Effector memory CD8-positive, alpha-beta T cell (primary cell): ENCODE data around the gene APOC4.
A peak's percentile ranks its signal among the peaks of the same experiment; 100 is the strongest.

Experiments
- ATAC-seq: fragments of 150-1000 bp; cut with Tn5 transposase; replicated peaks from 2 replicates; pipeline ENCODE4 v1.10.0; 2021; ENCODE audit warnings: mild to moderate bottlenecking, moderate library complexity
- DNase-seq, 3 experiments: peaks; one replicate each; pipeline ENCODE4 v3.0.0; 2021
- H3K27ac Mint-ChIP-seq, 2 donors: one replicate each; pipeline ENCODE4 v1.8.0; 2022; ENCODE audit warnings: mild to moderate bottlenecking in 2 of 2, mixed read lengths in 2 of 2, moderate library complexity in 2 of 2
- H3K27me3 Mint-ChIP-seq, 2 donors: one replicate each; pipeline ENCODE4 v1.8.0; 2022; ENCODE audit warnings: mixed read lengths in 2 of 2
- H3K36me3 Mint-ChIP-seq: one replicate; pipeline ENCODE4 v1.8.0; 2022; ENCODE audit warnings: mild to moderate bottlenecking, moderate library complexity, mixed read lengths; ENCODE audit not compliant: insufficient read depth
- H3K4me1 Mint-ChIP-seq, 2 donors: one replicate each; pipeline ENCODE4 v1.8.0; 2022; ENCODE audit warnings: low read depth in 2 of 2, mixed read lengths in 2 of 2
- H3K4me3 Mint-ChIP-seq, 2 donors: one replicate each; pipeline ENCODE4 v1.8.0; 2022; ENCODE audit warnings: mild to moderate bottlenecking in 2 of 2, mixed read lengths in 2 of 2, moderate library complexity in 2 of 2
- H3K9me3 Mint-ChIP-seq, 2 donors: one replicate each; pipeline ENCODE4 v1.8.0; 2022; ENCODE audit warnings: mixed read lengths in 2 of 2
- total RNA-seq, 9 experiments: gene quantifications; one replicate each; lab custom pipeline; 2026; lab: John Stamatoyannopoulos, UW

Gene APOC4
- total RNA-seq: 0 reads per million in 9 experiments

- H3K36me3 Mint-ChIP-seq: peaks cover 3% of the 10 kb centered on the region
- DNase-seq (no peak), ATAC-seq (no peak)
- H3K27me3 Mint-ChIP-seq: peaks cover 6 to 23% of the 10 kb centered on the region in 2 donors
- H3K9me3 Mint-ChIP-seq: no peaks in the 10 kb centered on the region
- H3K27ac Mint-ChIP-seq: no peak within 1 kb of the TSS
- H3K4me3 Mint-ChIP-seq: no peak within 1 kb of the TSS
- H3K4me1 Mint-ChIP-seq: peaks cover 0 to 4% of the 10 kb centered on the region in 2 donors
These were observed at the start of gene APOC4 for GRCh38 chr19:44942067-44942571. Gene APOC4, plus strand, starts transcription at chr19:44942237. Its CDS starts 41 bp downstream, at chr19:44942278.

- Mint-ChIP-seq H3K4me3 (peak overlapping the region; percentile 78 to 80), H3K27me3 (no peaks in the 10 kb centered on the region), H3K4me1 (peaks cover 26 to 28% of the 10 kb centered on the region in 2 donors), H3K9me3 (no peaks in the 10 kb centered on the region), H3K36me3 (peaks cover 28% of the 10 kb centered on the region), H3K27ac (peak overlapping the region in 1 of 2 donors; percentile 60)
- ATAC-seq (no peak), DNase-seq (no peak)
These were observed 49.1 kb upstream of the APOC4 start for GRCh38 chr19:44892932-44893331.

GRCh38 chr19:44893332-44894051 is 48.5 kb upstream of the APOC4 start:
- Mint-ChIP-seq H3K36me3 (peaks cover 34% of the 10 kb centered on the region), H3K27ac (no peak overlapping the region), H3K9me3 (no peaks in the 10 kb centered on the region), H3K27me3 (no peaks in the 10 kb centered on the region), H3K4me1 (peaks cover 26 to 28% of the 10 kb centered on the region in 2 donors), H3K4me3 (peak overlapping the region; percentile 78 to 80)
- DNase-seq (no peak), ATAC-seq (no peak)

- Mint-ChIP-seq H3K27me3 (no peaks in the 10 kb centered on the region), H3K4me3 (no peak overlapping the region), H3K36me3 (peaks cover 36% of the 10 kb centered on the region), H3K4me1 (peaks cover 26 to 28% of the 10 kb centered on the region in 2 donors), H3K27ac (no peak overlapping the region), H3K9me3 (no peaks in the 10 kb centered on the region)
- ATAC-seq (no peak), DNase-seq (no peak)
These were observed 48.0 kb upstream of the APOC4 start for GRCh38 chr19:44894052-44894400.

GRCh38 chr19:44894946-44895345 is 47.1 kb upstream of the APOC4 start:
- Mint-ChIP-seq H3K27ac (peak overlapping the region in 1 of 2 donors; percentile 12), H3K9me3 (no peaks in the 10 kb centered on the region), H3K4me1 (peaks cover 24 to 27% of the 10 kb centered on the region in 2 donors), H3K27me3 (no peaks in the 10 kb centered on the region), H3K4me3 (no peak overlapping the region), H3K36me3 (peaks cover 40% of the 10 kb centered on the region)
- ATAC-seq (no peak), DNase-seq (no peak)

- Mint-ChIP-seq H3K4me1 (peaks cover 6 to 11% of the 10 kb centered on the region in 2 donors), H3K4me3 (no peak overlapping the region)
These were observed 44.2 kb upstream of the APOC4 start for GRCh38 chr19:44897835-44898234.

GRCh38 chr19:44900328-44901244 is 41.5 kb upstream of the APOC4 start:
- Mint-ChIP-seq H3K27me3 (peaks cover 0 to 11% of the 10 kb centered on the region in 2 donors), H3K9me3 (no peaks in the 10 kb centered on the region), H3K36me3 (peaks cover 38% of the 10 kb centered on the region), H3K4me1 (peaks cover 2 to 4% of the 10 kb centered on the region in 2 donors), H3K27ac (no peak overlapping the region), H3K4me3 (no peak overlapping the region)
- ATAC-seq (no peak), DNase-seq (no peak)

More at GRCh38 chr19:44897835-44898234, 44.2 kb upstream of the APOC4 start:
- no peaks in the 10 kb centered on the region for H3K27me3 Mint-ChIP-seq
- H3K27ac Mint-ChIP-seq: no peak overlapping the region
- ATAC-seq: no peak
- H3K9me3 Mint-ChIP-seq: no peaks in the 10 kb centered on the region
- peaks cover 47% of the 10 kb centered on the region for H3K36me3 Mint-ChIP-seq
- no peak for DNase-seq

- Mint-ChIP-seq H3K9me3 (no peaks in the 10 kb centered on the region), H3K36me3 (peaks cover 34% of the 10 kb centered on the region), H3K4me3 (no peak overlapping the region), H3K27me3 (peaks cover 22 to 28% of the 10 kb centered on the region in 2 donors), H3K4me1 (peaks cover 5 to 6% of the 10 kb centered on the region in 2 donors), H3K27ac (peak overlapping the region in 1 of 2 donors; percentile 26)
- ATAC-seq (peak; percentile 7), DNase-seq (no peak)
These were observed 38.8 kb upstream of the APOC4 start for GRCh38 chr19:44903216-44903601.

- H3K36me3 Mint-ChIP-seq: peaks cover 30% of the 10 kb centered on the region
- ATAC-seq (peak; percentile 80), DNase-seq (peak; percentile 70 to 79 (median 75))
- no peak overlapping the region for H3K4me3 Mint-ChIP-seq
- H3K27ac Mint-ChIP-seq: peak overlapping the region in 1 of 2 donors; percentile 26
- peaks cover 5 to 6% of the 10 kb centered on the region in 2 donors for H3K4me1 Mint-ChIP-seq
- no peaks in the 10 kb centered on the region for H3K9me3 Mint-ChIP-seq
- peaks cover 23 to 28% of the 10 kb centered on the region in 2 donors for H3K27me3 Mint-ChIP-seq
These were observed 38.2 kb upstream of the APOC4 start for GRCh38 chr19:44903602-44904425.

GRCh38 chr19:44904426-44904994 is 37.5 kb upstream of the APOC4 start:
- no peak for ATAC-seq
- H3K4me3 Mint-ChIP-seq: no peak overlapping the region
- H3K27me3 Mint-ChIP-seq: peaks cover 23 to 28% of the 10 kb centered on the region in 2 donors
- H3K4me1 Mint-ChIP-seq: peaks cover 5 to 6% of the 10 kb centered on the region in 2 donors
- no peak for DNase-seq
- H3K36me3 Mint-ChIP-seq: peaks cover 30% of the 10 kb centered on the region
- no peaks in the 10 kb centered on the region for H3K9me3 Mint-ChIP-seq
- H3K27ac Mint-ChIP-seq: no peak overlapping the region

- Mint-ChIP-seq H3K36me3 (peaks cover 19% of the 10 kb centered on the region), H3K4me3 (peak within 1 kb of the TSS in 1 of 2 donors; percentile 25), H3K4me1 (peaks cover 5 to 6% of the 10 kb centered on the region in 2 donors), H3K9me3 (no peaks in the 10 kb centered on the region), H3K27me3 (peaks cover 23 to 28% of the 10 kb centered on the region in 2 donors), H3K27ac (no peak within 1 kb of the TSS)
- no peak for ATAC-seq
- no peak for DNase-seq
These were observed 36.4 kb upstream of the APOC4 start, which contains the start of gene APOE for GRCh38 chr19:44905437-44906160. Gene APOE, plus strand, starts transcription at chr19:44905796. Its CDS starts 829 bp downstream, at chr19:44906625.

GRCh38 chr19:44907613-44908012 is 34.4 kb upstream of the APOC4 start:
- no peaks in the 10 kb centered on the region for H3K9me3 Mint-ChIP-seq

More at GRCh38 chr19:44907613-44908012, 34.4 kb upstream of the APOC4 start:
- Mint-ChIP-seq H3K4me3 (no peak overlapping the region), H3K27ac (no peak overlapping the region), H3K36me3 (peaks cover 7% of the 10 kb centered on the region), H3K4me1 (peaks cover 5 to 6% of the 10 kb centered on the region in 2 donors), H3K27me3 (peaks cover 39 to 40% of the 10 kb centered on the region in 2 donors)
- DNase-seq: no peak
- ATAC-seq: no peak
